Fibroblast of lung (primary cell): Measurements from ENCODE around the gene PHOX2B. TPM values are rescaled to one million over a fixed set of nuclear protein-coding genes. Genes with fewer than 3 reads are reported as not detected.

Source experiments
- DNase-seq, 2 donors: peaks; one replicate each; pipeline versions ENCODE4 v3.0.0 to v3.0.0-alpha.2; 2010; ENCODE audit warnings: low read depth in 2 of 2
- H2AFZ ChIP-seq: 2 replicates; pipeline ENCODE4 v1.5.1; 2012; ENCODE audit warnings: low read length, control low read depth, inconsistent platforms
- H3K27ac ChIP-seq: 2 replicates; pipeline ENCODE4 v1.5.1; 2011; ENCODE audit warnings: low read length, control low read depth; ENCODE audit not compliant: insufficient read depth
- H3K27me3 ChIP-seq: 2 replicates; pipeline ENCODE4 v1.5.1; 2011; ENCODE audit warnings: mild to moderate bottlenecking, low read length; ENCODE audit not compliant: control insufficient read depth, insufficient read depth
- H3K36me3 ChIP-seq: 2 replicates; pipeline ENCODE4 v1.5.1; 2011; ENCODE audit warnings: low read length; ENCODE audit not compliant: control insufficient read depth, insufficient read depth
- H3K4me1 ChIP-seq: 2 replicates; pipeline ENCODE4 v1.5.1; 2011; ENCODE audit warnings: low read length; ENCODE audit not compliant: control insufficient read depth, insufficient read depth; ENCODE audit errors: extremely low read depth
- H3K4me2 ChIP-seq: 2 replicates; pipeline ENCODE4 v1.5.1; 2011; ENCODE audit warnings: low read length, control low read depth; ENCODE audit not compliant: insufficient read depth; ENCODE audit errors: extremely low read depth
- H3K4me3 ChIP-seq, 4 experiments: fragments of 200-600 bp in 1 of 4; sonication (generic) in 1 of 4; replicated peaks in 1 of 4; 2 replicates each; pipeline ENCODE4 v1.5.1; 2011 to 2016; ENCODE audit warnings: low read length in 4 of 4, low read depth in 3 of 4, mild to moderate bottlenecking in 3 of 4, control low read depth in 2 of 4, inconsistent platforms in 1 of 4, mixed read lengths in 1 of 4; ENCODE audit not compliant: insufficient read depth in 1 of 4; ENCODE audit errors: control extremely low read depth in 1 of 4
- H3K79me2 ChIP-seq: 2 replicates; pipeline ENCODE4 v1.5.1; 2012; ENCODE audit warnings: mild to moderate bottlenecking, low read length, inconsistent platforms; ENCODE audit not compliant: control insufficient read depth, insufficient read depth
- H3K9ac ChIP-seq: 2 replicates; pipeline ENCODE4 v1.5.1; 2011; ENCODE audit warnings: mild to moderate bottlenecking, low read length, control low read depth; ENCODE audit not compliant: insufficient read depth
- H3K9me3 ChIP-seq: 2 replicates; pipeline ENCODE4 v1.5.1; 2012; ENCODE audit warnings: low read depth, low read length; ENCODE audit not compliant: control insufficient read depth, insufficient read depth
- H4K20me1 ChIP-seq: 2 replicates; pipeline ENCODE4 v1.5.1; 2011; ENCODE audit warnings: low read length; ENCODE audit not compliant: control insufficient read depth, insufficient read depth; ENCODE audit errors: extremely low read depth
- CTCF ChIP-seq, 2 donors: IDR thresholded peaks in 1 of 2; conservative IDR thresholded peaks in 1 of 2; 1 replicate in 1 of 2; 2 replicates in 1 of 2; pipeline ENCODE4 v1.5.1; 2011 to 2012; ENCODE audit warnings: low read length in 2 of 2, control low read depth in 1 of 2, inconsistent platforms in 1 of 2, low read depth in 1 of 2, mild to moderate bottlenecking in 1 of 2
- EZH2 ChIP-seq: IDR thresholded peaks from 2 replicates; pipeline ENCODE4 v1.5.1; 2012; ENCODE audit warnings: low read length, control low read depth, mild to moderate bottlenecking; ENCODE audit errors: missing control alignments
- polyA plus RNA-seq, 2 donors: library from polyadenylated mRNA; depleted of rRNA in 1 of 2; stranded (reverse) in 1 of 2; unstranded in 1 of 2; fragments of >200 nt; gene quantifications; 2 replicates each; pipeline ENCODE4 v1.2.1, GENCODE V29; 2011 to 2012; ENCODE audit warnings: missing spikeins in 1 of 2
- total RNA-seq: library from RNA; depleted of rRNA; stranded (reverse); fragments of >200 nt; gene quantifications from 2 replicates; pipeline ENCODE4 v1.2.1, GENCODE V29; 2014

Gene PHOX2B
- total and polyA plus RNA-seq, 2 donors (not counting 1 experiment from before 2014, with no cell fraction given), result not detected

DNA sequence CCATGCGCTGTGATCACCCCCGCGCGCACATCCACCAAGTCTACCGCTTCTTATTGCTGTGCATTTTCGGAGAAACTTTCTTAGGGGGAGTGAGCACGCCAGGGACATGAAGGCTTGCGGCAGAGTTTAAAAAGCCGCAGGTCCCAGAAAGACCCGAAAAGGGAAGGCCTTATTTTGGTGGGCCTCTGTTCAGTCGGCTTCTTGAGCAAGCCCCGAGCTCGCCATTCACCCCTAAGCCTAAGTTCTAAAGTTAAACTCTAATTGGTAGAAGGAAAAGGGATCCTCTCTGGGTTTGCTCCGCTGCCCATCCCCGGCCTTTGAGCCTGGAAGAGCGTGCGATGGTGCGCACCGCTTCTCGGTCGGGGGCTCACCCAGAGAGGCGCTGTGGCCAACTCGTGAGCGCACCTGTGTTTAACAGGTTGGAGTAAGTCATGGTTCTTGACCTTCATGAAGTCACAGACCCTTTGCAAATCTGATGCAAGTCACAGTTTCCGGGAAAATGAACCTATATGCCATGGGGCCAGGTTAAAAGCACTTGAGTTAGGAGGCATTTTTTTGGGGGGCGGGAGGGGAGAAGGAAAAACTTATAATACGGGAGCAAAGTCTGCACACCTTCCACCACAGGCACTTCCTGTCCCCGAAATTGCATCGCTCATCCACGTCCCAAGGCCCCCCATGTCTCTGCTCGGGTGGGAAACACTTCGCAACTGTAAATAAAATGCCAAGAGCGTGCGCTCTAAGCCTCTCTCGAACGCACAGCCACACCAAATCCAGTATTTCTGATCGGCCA, 1.9 kb downstream of the PHOX2B start:
- H3K9me3 ChIP-seq, result no peaks in the 10 kb centered on the region
- DNase-seq, result no peak
- no peak overlapping the region for H3K27ac ChIP-seq
- no peak overlapping the region for H2AFZ ChIP-seq
- H3K4me3 ChIP-seq, result no peak overlapping the region
- no peaks in the 10 kb centered on the region for H3K36me3 ChIP-seq
- no peak overlapping the region for H3K4me2 ChIP-seq
- H4K20me1 ChIP-seq, result no peaks in the 10 kb centered on the region
- H3K4me1 ChIP-seq, result no peaks in the 10 kb centered on the region
- no peak overlapping the region for H3K9ac ChIP-seq
- H3K79me2 ChIP-seq, result no peaks in the 10 kb centered on the region
- H3K27me3 ChIP-seq, result peaks cover 73% of the 10 kb centered on the region
- no peak for TF ChIP-seq CTCF (conservative IDR thresholded peaks at IDR 0.05 in 1 of 2, IDR thresholded peaks at IDR 0.05 in 1 of 2; ENCODE audit: low read depth in 1 of 2, low read length in 2 of 2)
- peak; percentile 59 for TF ChIP-seq EZH2

- Histone ChIP-seq H2AFZ (no peak overlapping the region), H3K4me3 (no peak overlapping the region), H3K4me1 (no peaks in the 10 kb centered on the region), H3K27ac (no peak overlapping the region), H4K20me1 (no peaks in the 10 kb centered on the region), H3K27me3 (peaks cover 67% of the 10 kb centered on the region), H3K36me3 (no peaks in the 10 kb centered on the region), H3K9me3 (no peaks in the 10 kb centered on the region), H3K4me2 (no peak overlapping the region), H3K79me2 (no peaks in the 10 kb centered on the region), H3K9ac (no peak overlapping the region)
- TF ChIP-seq CTCF (conservative IDR thresholded peaks at IDR 0.05 in 1 of 2, IDR thresholded peaks at IDR 0.05 in 1 of 2; ENCODE audit: low read depth in 1 of 2, low read length in 2 of 2), result no peak
- TF ChIP-seq EZH2, result peak; percentile 80
- no peak for DNase-seq
These were observed 2.5 kb downstream of the PHOX2B start for GRCh38 chr4:41746025-41746439.

- TF ChIP-seq EZH2 (peak; percentile 53), CTCF (conservative IDR thresholded peaks at IDR 0.05 in 1 of 2, IDR thresholded peaks at IDR 0.05 in 1 of 2; ENCODE audit: low read depth in 1 of 2, low read length in 2 of 2) (no peak)
These were observed 3.1 kb downstream of the PHOX2B start for GRCh38 chr4:41745292-41746024.

More at GRCh38 chr4:41745292-41746024, 3.1 kb downstream of the PHOX2B start:
- Histone ChIP-seq H3K9ac (no peak overlapping the region), H3K79me2 (no peaks in the 10 kb centered on the region), H4K20me1 (no peaks in the 10 kb centered on the region), H3K9me3 (no peaks in the 10 kb centered on the region), H3K4me2 (no peak overlapping the region), H3K27me3 (peaks cover 62% of the 10 kb centered on the region), H3K4me3 (no peak overlapping the region), H3K4me1 (no peaks in the 10 kb centered on the region), H2AFZ (no peak overlapping the region), H3K36me3 (no peaks in the 10 kb centered on the region), H3K27ac (no peak overlapping the region)
- no peak for DNase-seq
